Suppressor macrophage treated with lipopolysaccharide for 4 hours (primary cell): ENCODE data around the gene ADAMTS3.

Experiments
- DNase-seq: peaks from one replicate; pipeline ENCODE4 v3.0.0-alpha.2; 2020

ADAMTS3 gene

DNA sequence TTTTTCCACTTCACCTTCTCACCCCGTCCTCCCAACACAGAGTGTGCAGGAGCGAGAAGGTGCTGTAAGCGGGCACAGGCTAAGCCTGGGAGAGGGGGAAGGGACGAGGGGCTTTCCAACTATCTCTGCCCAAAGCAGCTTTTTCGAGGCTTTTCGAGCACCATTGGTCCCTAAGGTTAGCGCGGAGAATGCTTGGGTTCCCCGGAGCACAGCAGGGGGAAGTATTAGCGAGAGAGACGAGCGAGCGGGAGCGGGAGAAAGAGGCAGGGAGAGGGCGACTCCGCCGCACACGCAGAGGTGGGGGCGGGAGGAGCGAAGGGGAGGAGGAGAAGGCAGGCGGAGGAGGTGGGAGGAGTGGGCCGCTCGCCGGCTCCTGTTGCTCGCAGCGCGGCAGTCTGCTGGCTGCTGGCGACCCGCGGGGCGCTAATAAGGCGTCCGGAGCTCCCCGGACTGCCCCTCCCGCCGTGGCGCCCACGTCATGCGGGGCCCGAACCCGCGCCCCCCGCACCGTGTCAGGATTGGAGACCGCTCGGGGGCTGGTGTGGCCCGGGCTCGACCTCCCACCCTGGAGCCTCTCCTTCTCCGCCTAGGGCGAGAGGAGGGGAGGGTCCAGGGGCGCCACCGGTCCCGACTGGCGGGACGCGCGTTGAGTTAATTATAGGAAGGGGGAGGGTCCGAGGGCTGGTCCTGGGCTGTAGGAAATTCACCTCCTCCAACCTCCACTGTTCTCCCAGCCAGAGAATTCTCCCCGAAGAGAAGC is at the start of gene ADAMTS3:
TSS of gene ADAMTS3 (minus strand) at position 263 of the 760 bp plus-strand sequence. CDS start 459 bp downstream, outside the sequence.
- no peak for DNase-seq

GRCh38 chr4:72613959-72614358 is 44.9 kb upstream of the ADAMTS3 start:
- no peak for DNase-seq

GRCh38 chr4:72606751-72607150 is 37.7 kb upstream of the ADAMTS3 start:
- DNase-seq = no peak

- no peak for DNase-seq
These were observed 35.3 kb upstream of the ADAMTS3 start for GRCh38 chr4:72604324-72604723.

- DNase-seq = no peak
These were observed 33.7 kb upstream of the ADAMTS3 start for GRCh38 chr4:72602396-72603376.

GRCh38 chr4:72591547-72592454 is 22.8 kb upstream of the ADAMTS3 start:
- DNase-seq = no peak

- DNase-seq = peak; percentile 4
These were observed 18.3 kb upstream of the ADAMTS3 start for GRCh38 chr4:72587334-72587733.

GRCh38 chr4:72582853-72583252 is 13.8 kb upstream of the ADAMTS3 start:
- no peak for DNase-seq

DNA sequence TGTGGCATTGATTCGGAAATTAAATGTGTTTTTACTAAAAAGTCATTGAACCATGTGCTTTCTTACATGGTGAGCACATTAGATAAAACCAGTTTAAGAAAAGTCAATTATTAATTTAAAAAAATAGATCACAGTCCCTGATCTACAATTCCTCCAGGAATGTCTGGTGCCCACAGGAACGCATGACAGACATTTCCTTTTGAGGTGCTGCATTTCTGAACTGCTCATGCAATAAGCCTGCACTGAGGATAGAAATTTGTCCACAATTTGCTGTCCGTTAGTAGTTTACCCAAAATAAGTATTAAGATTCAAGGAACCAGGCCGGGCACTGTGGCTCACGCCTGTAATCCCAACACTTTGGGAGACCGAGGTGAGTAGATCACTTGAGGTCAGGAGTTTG is 8.2 kb upstream of the ADAMTS3 start:
- DNase-seq = no peak

- DNase-seq = no peak
These were observed 2.3 kb upstream of the ADAMTS3 start for GRCh38 chr4:72571337-72571736.

DNA sequence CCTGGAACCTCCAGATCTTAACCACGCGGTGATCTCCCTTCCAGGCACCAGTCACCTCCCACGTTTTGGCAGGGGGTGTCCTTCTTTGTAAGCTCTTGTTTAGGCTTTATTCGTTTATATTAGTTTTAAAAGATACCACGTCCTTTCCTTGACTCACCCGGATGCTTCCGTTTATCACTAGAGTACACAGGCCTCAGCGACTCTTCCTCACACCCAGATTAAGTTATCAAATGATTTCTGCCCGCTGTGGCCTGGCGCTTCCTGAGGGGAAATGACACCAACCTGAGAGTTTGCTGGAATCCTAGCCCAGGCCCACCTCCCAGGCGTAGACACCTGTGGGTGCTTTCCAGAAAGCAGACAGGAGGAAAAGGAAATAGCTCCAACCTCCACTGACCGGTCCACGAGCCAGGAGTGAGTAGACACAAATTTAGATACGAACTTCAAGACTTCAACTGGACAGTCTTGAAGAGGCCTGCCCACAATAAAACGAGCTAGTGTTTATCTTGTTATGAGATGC is 756 bp upstream of the ADAMTS3 start:
- DNase-seq = no peak

DNA sequence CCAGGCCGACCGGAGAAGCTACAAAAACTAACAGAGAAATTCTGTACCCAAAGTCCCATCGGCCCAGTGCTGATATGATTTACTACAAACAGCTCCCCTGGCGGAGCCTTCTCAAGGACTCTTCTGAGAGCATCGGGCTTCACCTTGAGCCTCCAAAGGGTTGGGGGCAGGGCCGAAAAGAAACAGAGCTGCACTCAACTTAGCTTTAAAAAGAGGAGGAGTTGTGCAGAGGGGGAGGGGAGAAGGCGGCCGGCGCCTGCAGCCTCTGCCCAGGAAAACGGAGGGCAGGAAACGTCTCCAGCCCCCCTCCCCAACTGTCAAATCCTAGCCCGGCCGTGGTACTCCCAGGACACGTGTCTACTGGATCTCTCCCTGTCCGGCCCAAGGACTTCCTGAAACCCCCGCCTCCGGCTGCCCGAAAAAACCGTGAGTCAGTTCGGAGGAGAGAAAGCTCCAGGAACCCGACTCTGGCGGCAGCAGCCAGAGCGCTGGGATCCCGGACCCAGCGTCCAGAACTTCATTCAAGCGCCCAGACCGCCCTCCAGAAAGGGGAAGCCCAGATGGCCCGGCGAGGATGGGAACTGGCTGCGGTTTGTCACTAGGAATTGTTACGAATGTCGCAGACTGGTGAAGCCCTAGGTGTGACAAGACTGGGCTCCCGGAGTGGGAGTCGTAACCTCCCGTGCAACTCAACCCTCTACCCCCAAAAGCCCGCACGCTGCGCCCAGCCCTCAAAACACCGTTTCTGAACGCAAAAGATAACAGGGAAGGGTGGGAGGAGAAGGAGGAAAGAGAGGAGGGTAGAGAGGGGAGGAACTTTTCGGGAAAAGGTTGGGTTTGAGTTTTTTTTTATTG is 973 bp downstream of the ADAMTS3 start:
- DNase-seq = peak; percentile 63

DNA sequence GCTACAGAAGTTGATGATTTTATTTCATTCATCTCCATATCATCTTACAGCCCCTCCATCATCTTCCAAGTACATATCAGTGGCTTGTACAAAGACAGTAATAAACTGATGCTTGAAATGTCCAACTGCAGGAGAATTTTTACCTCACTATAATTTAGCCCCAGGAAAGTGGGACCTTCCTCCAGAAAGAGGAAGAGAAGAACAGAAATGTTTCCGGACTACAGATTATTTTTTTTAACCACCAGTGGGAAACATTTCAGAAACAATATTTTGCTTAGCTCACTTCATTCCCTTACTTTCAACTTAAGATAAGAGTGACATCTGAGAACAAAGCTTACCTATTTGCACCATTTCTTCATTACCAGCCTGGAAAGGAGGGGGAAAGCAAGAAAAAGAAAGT is 2.0 kb downstream of the ADAMTS3 start:
- no peak for DNase-seq

DNA sequence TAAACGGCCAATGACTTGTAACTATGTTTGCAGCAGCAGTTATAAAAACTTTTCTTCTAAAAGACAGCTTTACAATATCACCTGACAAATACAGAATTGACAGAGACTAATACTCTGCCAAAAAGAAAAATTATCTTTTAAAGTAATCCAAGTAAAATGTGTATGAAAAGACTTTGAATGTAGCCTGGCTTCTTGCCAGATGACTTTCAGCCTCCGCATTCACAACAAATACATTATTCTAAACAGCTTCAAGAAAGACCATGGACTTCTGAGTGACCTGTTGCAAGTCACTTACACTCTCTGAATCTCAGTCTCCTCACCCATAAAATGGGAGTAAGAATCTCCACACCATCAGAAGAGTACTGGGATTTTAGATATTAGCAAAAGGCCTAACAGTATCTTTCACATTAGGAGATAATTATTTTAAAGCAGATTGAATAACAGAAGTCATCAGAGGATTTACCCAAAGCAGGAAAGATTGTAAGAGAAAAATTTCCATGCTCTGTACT is 2.5 kb downstream of the ADAMTS3 start:
- no peak for DNase-seq

- no peak for DNase-seq
These were observed 4.2 kb downstream of the ADAMTS3 start for GRCh38 chr4:72564789-72565188.

DNA sequence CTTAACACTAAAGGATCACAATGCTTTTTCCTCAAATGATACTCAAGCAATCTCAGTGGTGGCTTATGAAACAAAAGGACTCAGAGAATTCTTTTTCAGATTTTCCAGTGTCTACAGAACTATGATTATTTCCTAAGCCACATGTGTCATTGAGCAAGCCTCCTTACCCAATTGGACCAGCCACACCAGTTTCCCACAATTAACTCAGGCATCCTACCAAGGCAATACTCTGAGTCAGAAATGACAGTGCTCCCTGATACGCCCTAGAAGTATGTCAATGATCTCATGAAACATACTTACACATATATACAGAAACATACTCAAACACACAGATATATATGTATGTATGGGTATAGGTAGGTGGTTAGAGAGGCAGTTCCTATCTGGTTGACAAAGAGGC is 4.8 kb downstream of the ADAMTS3 start:
- peak; percentile 42 for DNase-seq

- DNase-seq = no peak
These were observed 10.4 kb downstream of the ADAMTS3 start for GRCh38 chr4:72558655-72559054.

GRCh38 chr4:72557021-72557420 is 12.0 kb downstream of the ADAMTS3 start:
- DNase-seq = no peak

GRCh38 chr4:72555377-72555831 is 13.6 kb downstream of the ADAMTS3 start:
- DNase-seq = no peak

DNA sequence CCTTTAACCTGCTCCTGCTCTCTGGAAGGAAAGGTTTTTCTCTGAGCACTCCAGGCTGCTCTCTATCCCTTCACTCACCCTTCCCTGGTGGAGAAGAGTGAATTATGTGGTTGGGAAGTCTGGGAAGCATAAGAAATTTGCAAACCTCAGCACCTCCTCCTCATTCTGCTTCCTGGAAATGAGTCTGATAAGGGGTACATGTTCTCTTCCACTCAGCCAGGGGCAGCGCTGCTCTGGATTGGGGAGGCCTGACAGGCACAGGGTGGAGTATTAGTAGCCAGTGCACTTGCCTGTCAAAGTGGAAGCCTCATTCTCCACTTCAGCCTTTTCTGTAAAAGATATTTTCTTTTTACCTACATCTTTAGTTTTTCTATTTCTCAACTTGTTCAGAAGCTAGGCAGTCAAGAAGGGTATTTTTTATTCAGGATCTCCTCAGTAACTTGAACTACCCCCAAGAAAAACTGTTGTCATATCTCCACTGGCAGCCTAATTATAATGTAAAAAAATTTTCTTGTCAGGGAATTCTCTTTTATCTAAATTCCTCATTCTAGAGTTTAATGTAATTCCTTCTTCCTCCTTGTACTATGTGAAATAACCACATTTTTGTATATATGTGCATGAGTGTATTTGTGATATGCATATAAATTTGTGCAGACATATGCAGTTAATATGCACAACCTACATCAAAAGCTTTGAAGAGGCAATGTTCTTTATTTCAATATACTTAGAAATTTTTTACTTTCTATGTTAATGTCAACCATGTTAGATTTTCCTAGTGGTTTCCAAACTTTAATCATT is 15.3 kb downstream of the ADAMTS3 start:
- DNase-seq = no peak
